HL-60/S4 (cell line): Measurements from ENCODE around the gene TRAPPC3.

Experiments used
- in situ Hi-C: fragments of 300-500 bp; cut with MboI; formaldehyde crosslinking; loops from 2 replicates; pipeline ENCODE4 v1.14.3; 2022; ENCODE audit warnings: low sequenced_read_pairs

The TRAPPC3 gene

GRCh38 chr1:36107394-36107793 lies 41.9 kb downstream of the TRAPPC3 start:
- in situ Hi-C loops, result loop anchor here (10.0 kb wide), 1 partner anchor 307 kb away; no protein-coding TSS in a partner anchor

GRCh38 chr1:36106269-36106668 lies 43.0 kb downstream of the TRAPPC3 start:
- in situ Hi-C loops, result loop anchor here (10.0 kb wide), 1 partner anchor 309 kb away; no protein-coding TSS in a partner anchor

DNA sequence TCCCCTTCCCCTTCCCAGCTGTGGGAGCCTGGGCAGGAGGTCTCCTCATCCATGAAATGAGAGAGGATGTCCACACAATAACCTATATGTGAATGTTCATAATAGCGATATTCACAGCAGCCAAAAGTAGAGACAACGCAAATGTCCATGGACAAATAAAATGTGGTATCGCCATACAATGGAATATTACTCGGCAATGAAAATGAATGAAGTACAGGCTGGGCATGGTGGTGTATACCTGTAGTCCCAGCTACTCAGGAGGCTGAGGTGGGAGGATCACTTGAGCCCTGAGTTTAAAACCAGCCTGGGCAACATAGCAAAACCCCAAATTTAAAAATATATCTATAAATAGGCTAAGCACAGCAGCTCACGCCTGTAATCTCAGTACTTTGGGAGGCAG lies 47.7 kb downstream of the TRAPPC3 start:
- in situ Hi-C loops, result loop anchor here (10.0 kb wide), 1 partner anchor 313 kb away; no protein-coding TSS in a partner anchor

DNA sequence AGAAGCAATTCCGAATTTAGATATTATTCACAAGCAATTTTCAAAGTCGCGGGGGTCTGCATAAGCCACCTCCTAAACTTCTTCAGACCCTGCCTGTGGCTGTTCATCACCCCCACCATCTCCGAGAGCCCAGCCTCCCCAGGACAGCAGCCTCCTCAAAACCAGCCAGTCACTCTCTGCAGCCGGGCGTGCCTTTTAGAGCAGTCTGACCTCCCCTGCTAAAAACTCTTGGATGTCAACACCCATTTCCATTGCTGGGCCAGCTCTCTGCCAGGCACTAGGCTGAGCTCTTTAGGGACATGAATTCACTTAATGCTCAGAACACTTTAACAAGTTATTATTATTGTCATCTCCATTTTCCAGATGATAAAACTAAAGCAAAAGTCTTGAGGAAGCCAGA lies 48.9 kb downstream of the TRAPPC3 start:
- in situ Hi-C loops, result loop anchor here (10.0 kb wide), 1 partner anchor 314 kb away; no protein-coding TSS in a partner anchor

- in situ Hi-C loops, result loop anchor here (10.0 kb wide), 1 partner anchor 315 kb away; no protein-coding TSS in a partner anchor
Observed at GRCh38 chr1:36099681-36100341, 49.5 kb downstream of the TRAPPC3 start.

DNA sequence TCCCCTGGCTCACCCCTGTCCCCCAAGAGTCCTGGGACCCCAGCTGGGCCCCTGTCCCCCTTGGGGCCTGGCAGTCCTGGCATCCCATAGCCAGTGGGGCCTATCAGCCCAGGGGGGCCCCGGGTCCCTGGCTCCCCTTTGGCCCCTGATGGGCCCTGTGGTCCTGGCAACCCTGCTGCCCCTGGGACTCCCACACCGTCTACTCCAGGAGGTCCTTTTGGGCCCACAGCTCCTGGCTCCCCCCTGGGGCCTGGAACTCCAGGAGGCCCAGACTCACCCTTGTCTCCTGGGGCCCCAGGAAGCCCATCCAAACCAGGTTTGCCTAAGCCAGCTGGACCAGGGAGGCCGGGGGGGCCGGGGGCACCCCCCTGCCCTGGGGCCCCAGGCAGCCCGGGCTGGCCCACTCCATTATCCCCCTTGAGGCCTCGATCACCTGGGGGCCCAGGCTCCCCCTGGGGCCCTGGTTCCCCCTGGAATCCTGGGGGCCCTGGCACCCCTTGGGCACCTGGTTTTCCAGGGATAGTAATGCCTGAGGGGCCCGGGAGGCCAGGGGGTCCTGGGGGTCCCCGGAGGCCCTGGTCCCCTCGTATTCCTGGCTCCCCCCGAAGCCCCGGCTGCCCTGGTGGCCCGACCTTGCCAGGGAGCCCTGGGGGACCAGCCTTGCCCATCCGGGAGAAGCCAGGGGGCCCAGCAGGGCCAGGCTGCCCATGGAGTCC lies 50.5 kb downstream of the TRAPPC3 start:
- in situ Hi-C loops, result no loop called here

- in situ Hi-C loops, result no loop called here
Observed at GRCh38 chr1:36097693-36098585, 51.3 kb downstream of the TRAPPC3 start.

DNA sequence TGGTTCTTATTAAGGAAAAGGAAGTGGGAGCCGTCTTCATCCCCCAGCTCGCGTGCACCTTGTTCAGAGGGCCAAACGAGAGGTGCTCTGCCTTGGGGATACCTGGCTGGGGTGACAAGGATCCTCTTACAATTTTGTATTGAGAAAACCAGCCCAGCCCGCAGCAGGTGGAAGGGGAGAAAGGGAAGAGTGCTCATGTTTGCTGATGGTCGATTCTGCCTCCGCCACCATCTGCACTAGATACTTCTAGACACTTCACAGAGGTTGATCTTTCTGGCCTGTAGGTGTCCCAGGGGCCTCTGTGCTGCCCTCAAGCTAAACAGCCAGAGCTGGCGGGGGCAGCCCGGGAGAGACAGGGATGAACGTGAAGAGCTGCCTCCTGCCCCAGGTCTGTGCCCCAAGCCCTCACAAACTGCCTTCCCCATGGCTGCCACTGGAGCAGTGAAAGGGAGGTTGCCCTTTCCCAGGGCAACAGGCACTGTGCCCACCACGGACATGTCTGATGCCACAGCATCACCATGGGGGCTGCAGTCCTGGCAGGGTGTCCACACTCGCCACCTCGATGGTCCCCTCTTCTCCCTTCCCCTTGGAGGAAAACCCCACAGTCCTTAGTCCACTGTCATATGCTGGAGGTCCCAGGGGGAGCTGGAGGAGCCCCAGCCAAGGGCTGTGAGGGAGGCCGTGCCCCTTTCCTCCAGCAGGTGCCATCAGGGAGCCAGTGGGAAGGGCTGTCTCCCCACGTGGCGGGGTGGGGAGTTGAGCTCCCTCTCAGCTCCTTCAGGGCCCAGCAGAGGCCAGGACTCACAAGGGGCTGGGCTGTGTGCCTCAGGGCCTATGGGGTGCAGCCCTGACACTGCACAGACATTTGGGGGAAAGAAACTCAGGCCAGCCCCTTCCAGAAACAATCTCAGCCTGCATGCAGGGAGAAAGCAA lies 52.5 kb downstream of the TRAPPC3 start:
- in situ Hi-C loops, result no loop called here

DNA sequence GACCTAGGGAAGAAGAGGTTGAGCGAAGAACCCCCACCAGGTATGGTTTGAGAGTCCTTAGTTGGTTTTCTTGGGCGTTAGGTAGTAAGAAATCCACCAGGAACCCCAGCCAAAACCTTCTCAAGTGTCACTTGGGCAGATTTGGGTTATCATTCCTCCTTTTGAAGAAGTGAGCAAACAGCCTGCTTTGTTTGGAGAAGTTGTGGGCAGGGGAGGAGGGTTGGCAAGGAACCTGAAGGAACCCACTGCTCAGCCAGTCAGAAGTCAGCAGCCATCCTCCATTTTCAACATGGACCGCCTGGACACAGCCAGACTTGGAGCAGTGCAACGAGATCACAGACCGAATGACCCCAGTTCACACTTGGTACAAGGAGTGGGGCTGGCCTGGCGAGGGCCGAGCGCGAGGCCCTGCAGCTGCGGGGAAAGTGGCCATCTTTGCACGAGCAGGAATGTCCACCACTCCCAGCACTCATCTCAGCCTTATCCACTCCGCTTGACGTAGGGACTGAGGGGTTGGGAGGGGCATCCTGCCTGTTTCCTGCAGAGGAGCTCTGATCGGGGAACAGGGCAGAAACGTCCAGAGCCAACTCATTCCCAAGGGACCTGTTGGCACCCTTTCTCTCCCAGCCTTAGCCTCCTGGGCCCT lies 53.4 kb downstream of the TRAPPC3 start:
- in situ Hi-C loops, result no loop called here

DNA sequence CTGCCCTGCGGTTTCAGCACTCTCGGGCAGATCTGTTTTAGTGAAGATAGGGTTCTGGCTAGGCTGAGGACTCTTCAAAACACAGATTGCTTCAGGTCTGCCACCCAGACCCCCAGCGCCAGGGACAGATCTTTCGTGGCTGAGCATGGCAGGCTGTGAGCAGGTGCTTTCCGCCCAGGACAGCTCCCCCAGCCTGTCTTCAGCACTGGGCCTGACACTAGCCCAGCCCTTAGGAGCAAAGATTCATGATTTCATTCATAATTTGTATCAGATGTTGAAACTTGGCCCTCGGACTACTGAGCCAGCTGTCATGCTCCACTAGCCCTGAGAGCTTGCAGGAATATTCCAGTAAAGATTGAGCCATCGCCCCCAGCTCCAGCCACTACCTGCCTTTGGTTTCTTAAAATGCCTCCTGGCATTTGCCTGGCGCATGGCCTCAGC lies 54.6 kb downstream of the TRAPPC3 start:
- in situ Hi-C loops, result no loop called here

DNA sequence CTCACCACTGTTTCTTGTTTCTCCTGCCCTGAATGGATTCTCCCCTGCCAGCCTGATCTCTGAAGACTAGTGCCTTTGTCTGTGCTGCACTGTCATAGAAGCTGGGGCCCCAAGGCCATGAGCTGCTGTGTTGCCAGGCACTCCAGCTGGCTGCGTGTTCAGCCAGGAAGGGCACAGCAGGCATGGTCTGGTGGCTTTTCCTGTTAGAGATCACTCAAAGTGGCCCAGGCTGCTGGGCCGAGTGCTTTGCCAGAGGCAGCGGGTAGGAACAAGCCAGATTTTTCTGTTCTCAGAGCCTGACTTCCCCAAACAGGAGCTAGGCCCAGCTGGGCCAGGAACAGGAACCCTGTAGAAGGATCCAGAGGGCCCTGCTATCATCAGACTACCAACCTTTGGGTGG lies 55.4 kb downstream of the TRAPPC3 start:
- in situ Hi-C loops, result no loop called here

GRCh38 chr1:36093226-36093625 lies 56.1 kb downstream of the TRAPPC3 start:
- in situ Hi-C loops, result no loop called here

DNA sequence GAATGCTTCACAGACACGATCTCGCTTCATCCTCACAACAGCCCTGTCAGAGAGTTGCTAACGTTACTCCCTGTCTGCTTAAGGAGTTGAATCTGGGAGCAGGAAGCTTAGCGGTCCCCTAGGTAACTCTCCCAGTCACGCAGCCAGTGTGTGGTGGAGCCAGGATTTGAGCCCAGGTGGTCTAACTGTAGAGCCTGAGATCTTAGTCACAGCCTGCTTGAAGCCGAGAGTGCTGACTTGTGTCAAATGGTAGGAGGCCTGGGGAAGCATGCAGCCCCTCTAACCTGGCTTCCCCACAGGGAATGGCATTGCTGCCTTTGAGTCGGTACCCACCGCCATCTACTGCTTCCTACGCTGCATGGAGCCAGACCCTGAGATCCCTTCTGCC lies 56.5 kb downstream of the TRAPPC3 start:
- in situ Hi-C loops, result no loop called here

- in situ Hi-C loops, result no loop called here
Observed at GRCh38 chr1:36092166-36092797, 57.0 kb downstream of the TRAPPC3 start.

GRCh38 chr1:36091698-36092097 lies 57.6 kb downstream of the TRAPPC3 start:
- in situ Hi-C loops, result no loop called here

DNA sequence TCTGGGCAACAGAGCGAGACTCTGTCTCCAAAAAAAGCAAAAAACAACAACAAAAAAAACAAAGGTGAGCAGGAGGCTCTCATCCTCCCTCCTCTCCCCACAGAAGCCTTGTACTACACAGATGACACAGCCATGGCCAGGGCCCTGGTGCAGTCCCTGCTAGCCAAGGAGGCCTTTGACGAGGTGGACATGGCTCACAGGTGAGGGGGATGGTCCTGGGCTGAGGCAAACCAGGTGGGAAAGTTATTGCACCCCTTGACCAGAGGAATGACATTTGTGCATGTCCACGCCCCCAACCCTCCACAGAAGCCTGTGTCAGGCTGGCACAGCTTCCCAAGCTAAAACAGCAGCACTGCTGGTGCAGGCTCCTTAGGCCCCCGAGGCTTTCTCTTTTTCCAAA lies 58.1 kb downstream of the TRAPPC3 start:
- in situ Hi-C loops, result no loop called here

GRCh38 chr1:36089393-36090121 lies 59.7 kb downstream of the TRAPPC3 start:
- in situ Hi-C loops, result no loop called here

DNA sequence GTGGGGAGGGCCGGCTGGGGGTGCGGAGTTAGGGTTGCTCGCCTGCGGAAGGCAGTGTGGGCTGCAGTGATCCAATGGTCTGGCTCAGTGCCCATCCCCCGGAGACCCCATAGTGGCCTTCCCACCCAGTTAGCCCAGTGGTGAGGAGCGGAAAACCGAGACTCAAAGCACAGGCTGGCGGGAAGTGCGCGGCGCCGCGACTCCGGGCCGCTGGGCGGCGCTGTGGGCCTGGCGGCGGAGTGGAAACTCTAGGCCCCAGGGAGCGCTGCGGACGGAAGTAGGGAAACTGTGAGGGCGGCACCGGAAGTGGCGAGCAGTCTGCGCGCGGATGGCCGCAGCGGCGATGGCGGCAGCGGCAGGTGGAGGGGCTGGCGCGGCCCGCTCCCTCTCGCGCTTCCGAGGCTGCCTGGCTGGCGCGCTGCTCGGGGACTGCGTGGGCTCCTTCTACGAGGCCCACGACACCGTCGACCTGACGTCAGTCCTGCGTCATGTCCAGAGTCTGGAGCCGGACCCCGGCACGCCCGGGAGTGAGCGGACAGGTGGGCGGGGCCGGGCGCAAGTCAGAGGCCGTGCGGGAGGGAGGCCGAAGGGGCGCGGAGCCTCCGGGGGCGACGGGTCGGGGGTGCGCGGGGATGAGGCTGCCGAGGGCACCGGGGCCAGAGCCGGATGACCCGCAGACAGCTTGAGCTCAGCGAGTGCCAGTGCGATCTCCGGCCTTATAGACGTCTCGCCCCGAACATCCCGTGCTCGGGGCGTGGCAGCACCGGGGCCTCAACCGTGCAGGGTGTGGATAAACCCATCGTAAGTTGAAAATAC lies 60.5 kb downstream of the TRAPPC3 start, which contains the start of gene ADPRS:
TSS of gene ADPRS (plus strand) at position 316 of the 816 bp plus-strand sequence. CDS start at position 329, 13 bp downstream.
- in situ Hi-C loops, result no loop called here
